ENCODE data around the gene DEFB115.
"Not testable (repeated sequence)": the region's sequence is repeated elsewhere in the genome, so short reads cannot be mapped to it uniquely, and the experiment has no call there.

DEFB115 gene

GRCh38 chr20:31278178-31278577 is 20.7 kb downstream of the DEFB115 start:
- TF ChIP-seq CTCF (IDR thresholded peaks at IDR 0.05; ENCODE audit: low read depth, low read length), result no peak
- no peak for DNase-seq (ENCODE audit: extremely low read depth, low read depth)

GRCh38 chr20:31284964-31285363 is 27.5 kb downstream of the DEFB115 start:
- DNase-seq (ENCODE audit: extremely low read depth, low read depth), result not testable (repeated sequence)

- TF ChIP-seq CTCF (IDR thresholded peaks at IDR 0.05; ENCODE audit: low read depth, low read length), result no peak
- no peak for DNase-seq (ENCODE audit: extremely low read depth, low read depth)
Observed at GRCh38 chr20:31308535-31309162, 51.2 kb downstream of the DEFB115 start, which contains the start of gene DEFB116. TSS of gene DEFB116 (minus strand) at chr20:31308585. CDS start at chr20:31308585, 0 bp downstream.
